GM21447 (cell line): ENCODE measurements around the gene TM4SF18.
"Not testable (repeated sequence)": the region's sequence is repeated elsewhere in the genome, so short reads cannot be mapped to it uniquely, and the experiment has no call there.

Experiments used
- ATAC-seq: cut with Tn5 transposase; IDR thresholded peaks from one replicate; pipeline ENCODE4 v1.9.1; 2021; ENCODE audit not compliant: unreplicated experiment

The TM4SF18 gene

DNA sequence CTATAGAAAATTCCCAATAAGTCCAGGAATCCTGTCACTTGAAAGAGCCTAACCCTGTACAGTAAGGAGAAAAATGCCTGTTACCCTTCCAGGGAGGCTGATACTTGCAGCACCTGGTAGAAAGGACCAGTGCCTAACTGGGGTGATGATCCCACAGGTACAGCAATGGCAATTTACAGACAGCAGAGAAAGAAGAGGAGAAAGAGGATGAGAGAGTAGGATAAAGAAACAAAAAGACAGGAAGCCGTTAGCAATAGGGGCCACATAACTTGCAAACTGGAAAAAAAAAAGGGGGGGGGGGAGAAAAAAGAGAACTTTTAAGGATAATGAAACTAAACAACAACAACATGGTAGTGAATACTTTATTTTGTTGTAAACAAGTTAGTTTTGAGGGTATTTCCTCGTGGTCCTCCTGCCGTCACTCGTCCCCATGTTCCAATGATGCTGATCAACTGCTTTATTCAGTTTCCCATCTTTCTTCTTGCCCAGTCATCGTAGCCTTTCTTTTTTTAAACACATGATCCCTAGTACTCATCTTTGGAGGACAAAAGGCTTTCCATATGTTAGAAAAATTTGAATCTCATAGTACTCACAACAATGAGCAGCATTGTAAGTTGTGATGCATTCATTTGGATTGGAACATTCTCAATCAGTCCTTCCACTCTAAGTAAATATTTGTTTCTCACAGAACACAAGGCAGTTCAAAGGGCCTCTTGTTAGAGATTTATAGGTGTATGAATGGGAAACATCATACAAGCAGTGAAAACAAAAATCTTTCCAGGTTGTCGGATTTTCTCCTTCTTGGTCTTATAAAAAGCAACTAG lies 35.5 kb upstream of the TM4SF18 start:
- no peak for ATAC-seq

- no peak for ATAC-seq
Observed at GRCh38 chr3:149368201-149368673, 34.8 kb upstream of the TM4SF18 start.

- no peak for ATAC-seq
Observed at GRCh38 chr3:149366941-149367840, 33.8 kb upstream of the TM4SF18 start.

- no peak for ATAC-seq
Observed at GRCh38 chr3:149366031-149366430, 32.6 kb upstream of the TM4SF18 start.

- ATAC-seq: no peak
Observed at GRCh38 chr3:149364624-149365023, 31.2 kb upstream of the TM4SF18 start.

- no peak for ATAC-seq
Observed at GRCh38 chr3:149363053-149363452, 29.6 kb upstream of the TM4SF18 start.

DNA sequence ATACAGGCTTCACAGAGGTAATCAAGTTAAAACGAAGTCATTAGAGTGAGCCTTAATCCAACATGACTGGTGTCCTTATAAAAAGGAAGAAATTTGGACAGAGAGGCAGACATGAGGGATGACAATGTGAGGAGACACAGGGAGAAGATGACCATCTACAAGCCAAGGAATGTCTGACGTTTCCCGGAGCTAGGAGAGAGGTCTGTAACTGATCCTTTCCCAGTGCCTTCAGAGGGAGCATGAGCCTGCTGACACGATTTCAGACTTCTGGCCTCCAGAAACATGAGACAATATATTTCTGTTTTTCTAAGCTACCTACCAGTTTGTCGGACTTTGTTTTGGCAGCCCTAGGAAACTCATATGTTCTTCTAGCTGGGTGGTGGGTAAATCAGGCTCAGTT lies 28.9 kb upstream of the TM4SF18 start:
- ATAC-seq: no peak

- no peak for ATAC-seq
Observed at GRCh38 chr3:149356630-149357029, 23.2 kb upstream of the TM4SF18 start.

DNA sequence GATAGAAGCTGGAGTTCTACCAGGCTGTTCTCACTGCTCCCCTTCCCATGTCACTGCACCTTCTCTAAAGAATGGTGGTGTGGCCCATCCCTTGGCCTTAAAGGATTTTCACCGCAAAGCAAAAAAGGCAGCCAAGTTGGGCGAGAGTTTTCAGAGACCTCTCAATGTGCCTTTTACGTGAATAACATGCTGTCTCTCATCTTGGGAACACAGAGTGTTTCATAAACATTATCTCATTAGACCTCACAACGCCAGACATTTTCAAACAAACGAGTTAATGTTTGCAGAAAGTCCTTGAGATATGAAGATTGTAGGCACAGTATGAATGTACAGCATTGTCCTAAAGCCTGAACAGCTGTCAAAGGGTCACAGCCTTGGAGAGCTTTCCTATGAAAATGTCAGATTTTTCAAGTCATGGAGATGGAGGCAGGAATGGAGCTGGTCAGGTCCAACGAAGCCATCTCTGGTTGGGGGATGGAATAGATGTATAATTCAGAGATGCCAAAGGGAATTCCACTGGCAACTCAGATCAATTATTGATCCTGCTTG lies 22.7 kb upstream of the TM4SF18 start:
- no peak for ATAC-seq

DNA sequence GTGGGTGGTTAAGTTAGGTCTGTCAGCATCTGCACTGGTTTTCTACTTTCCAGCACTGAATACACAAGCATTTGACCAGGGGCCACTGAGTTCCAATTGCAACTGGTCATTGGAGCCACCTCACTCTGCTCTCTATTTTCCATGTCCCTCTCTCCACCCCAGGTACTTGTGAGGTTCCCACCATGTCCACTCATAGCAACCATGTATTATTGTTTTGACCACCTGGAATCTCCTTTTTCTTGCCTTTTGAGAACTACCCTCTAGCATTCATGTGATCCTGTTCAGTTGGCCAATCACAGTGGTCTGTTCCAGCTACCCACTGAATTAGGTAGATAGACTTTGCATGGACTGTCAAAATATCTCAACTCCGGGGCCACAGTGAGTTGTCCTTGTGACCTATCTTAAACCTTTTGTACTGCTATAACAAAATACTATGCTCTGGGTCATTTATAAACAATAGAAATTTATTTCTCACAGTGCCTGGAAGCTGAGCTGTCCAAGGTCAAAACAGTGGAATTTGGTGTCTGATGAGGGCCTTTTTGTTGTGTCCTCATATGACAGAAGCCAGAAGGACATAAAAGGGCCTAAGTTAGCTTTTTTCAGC lies 20.2 kb upstream of the TM4SF18 start:
- no peak for ATAC-seq

DNA sequence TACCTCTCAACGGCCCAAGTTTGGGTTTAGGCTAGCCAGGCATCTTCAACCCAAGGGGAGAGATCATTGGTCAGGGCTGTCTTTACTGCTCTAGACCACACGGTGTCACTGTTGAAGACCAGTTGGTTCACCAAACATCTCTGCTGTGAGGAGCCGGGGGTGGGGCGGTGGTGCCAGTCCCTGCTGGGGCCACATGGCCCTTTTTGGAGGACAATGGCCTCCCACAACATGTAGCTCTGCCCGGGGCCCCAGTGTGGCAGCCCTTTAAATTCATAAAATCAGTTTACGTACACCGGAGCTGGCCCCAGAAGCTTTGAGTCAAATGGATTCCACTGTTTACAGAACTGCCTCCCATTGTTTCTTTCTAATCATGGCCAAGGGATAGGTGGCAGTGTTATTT lies 19.1 kb upstream of the TM4SF18 start:
- ATAC-seq: peak; percentile 82

GRCh38 chr3:149343951-149344350 lies 10.5 kb upstream of the TM4SF18 start:
- no peak for ATAC-seq

DNA sequence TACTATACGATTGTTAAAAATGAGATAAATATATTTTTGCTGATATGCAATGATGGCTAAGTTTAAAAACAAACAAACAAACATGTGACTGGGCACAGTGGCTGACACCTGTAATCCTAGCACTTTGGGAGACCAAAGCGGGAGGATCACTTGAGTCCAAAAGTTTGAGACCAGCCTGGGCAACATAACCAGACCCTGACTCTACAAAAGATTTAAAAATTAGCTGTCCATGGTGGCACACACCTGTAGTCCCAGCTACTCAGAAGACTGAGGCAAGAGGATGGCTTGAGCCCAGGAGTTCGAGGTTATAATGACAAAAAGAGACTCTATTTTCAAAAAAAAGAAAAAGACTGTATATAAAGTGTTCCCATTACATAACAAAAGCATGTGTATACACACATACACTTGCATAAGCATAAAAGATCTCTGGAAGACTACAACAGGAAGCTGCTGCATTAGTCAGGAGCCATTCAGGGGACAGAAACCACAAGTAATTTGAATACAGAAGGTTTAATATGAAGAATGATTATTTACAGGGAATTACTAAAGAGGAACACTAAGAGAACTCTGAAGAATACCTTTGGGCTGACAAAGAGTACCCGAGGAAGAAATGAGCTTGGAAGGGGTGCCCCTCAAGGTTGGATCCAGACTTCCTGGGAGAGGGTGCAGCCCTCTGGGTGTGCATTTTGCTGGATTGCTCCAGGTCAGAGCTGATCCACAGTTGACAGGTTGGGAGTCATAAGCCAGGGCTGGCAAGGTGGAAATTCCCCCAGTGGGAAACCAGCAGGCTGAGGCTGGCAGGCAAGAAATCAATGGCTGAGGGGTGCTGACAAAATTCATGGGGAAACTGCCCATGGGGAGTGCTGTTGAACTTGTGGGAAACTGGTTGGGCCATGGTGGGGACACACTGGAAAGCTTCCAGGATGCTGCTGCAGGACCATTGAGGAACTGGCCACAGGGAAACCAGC lies 9.3 kb upstream of the TM4SF18 start:
- ATAC-seq: no peak

DNA sequence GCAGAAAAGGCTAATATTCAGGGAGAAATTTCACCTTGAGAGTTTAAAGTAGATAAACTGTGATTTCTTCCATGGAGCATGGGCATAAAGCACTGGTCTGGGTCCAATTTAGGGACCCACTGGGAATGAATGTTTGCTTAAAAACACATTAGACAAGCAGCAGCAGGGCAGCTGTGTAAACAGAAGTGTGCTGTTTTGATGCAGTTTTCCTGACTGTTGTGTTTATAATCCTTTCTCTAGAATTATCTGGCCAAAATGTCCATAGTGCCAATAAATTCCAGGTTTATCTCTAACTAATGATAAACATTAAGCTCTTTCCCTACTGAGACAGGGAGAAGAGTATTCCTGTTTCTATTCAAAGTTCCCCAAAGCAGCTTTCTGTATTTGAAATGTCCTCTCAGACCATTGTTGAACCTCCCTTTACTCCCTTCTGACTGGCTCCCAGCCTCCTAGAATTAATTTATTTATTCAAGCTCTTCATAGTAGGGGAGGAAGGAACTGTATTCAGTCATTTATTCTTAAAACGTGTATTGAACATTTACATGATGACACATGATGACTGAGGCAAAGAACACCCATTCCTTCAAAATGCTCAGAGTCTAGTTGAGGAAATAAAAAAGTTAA lies 7.0 kb upstream of the TM4SF18 start:
- no peak for ATAC-seq

GRCh38 chr3:149339931-149340309 lies 6.5 kb upstream of the TM4SF18 start:
- ATAC-seq: no peak

DNA sequence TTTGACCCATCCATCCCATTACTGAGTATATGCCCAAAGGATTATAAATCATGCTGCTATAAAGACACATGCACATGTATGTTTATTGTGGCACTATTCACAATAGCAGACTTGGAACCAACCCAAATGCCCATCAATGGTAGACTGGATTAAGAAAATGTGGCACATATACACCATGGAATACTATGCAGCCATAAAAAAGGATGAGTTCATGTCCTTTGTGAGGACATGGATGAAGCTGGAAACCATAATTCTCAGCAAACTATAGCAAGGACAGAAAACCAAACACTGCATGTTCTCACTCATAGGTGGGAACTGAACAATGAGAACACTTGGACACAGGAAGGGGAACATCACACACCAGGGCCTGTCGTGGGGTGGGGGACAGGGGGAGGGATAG lies 4.0 kb upstream of the TM4SF18 start:
- ATAC-seq: not testable (repeated sequence)

DNA sequence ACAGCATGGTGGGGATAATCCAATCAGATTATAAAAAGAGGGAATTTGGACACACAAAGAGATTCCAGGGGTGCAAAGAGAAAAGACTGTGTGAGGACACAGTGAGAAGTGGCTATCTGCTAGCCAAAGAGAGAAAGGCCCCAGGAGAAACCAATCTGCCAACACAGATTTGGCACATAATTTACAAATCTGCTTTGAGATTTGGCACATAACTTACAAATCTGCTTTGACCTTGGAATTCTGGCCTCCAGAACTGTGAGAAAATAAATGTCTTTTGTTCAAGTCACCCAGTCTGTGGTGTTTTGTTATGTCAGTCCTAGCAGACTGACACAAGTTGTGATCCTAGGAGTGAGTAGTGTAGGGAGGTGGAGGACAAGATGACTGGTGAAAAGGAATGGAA lies 3.5 kb upstream of the TM4SF18 start:
- ATAC-seq: no peak

DNA sequence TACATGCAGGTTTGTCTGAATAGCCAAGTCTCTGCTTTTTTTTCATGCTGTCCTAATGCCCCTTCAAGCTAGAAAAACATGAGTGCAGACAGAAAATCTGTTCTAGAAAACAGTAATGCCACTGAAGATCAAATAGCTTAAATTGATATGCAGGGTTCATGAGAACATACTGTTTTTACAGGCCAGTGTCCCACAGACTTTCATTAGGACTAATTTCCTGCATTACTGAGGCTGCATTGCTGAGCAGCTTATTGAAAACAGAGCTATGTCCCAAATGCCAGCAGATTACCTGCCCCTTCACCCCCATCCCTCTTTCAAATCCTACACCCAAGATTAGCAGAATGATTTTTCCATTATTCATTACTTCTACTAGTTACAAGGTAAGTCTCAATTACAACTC lies 665 bp downstream of the TM4SF18 start:
- ATAC-seq: no peak

DNA sequence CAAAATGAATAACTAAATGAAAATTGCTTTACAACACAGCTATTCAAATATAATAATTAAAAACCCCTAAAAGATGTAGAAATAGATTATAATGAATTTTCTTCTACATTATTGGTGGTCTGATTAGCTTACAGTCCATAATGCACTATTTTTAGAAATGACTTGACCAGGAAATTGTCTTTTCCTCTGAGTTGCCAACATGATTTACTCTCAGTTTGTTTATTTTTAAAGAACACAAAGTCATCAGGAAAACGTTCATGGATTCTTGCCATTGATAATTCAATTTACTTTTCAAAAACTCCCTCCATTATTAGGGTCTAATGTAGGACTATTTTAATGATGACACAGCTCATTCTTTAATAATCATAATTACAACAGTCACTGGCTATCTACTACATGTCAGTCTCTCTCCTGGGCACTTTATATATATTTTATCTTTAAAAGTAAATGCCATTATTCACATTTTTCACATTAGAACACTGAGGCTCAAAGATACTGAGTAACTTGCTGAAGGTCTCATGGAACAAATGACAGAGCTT lies 1.1 kb downstream of the TM4SF18 start:
- no peak for ATAC-seq
